ENCODE results near the gene HSH2D.

HSH2D gene

GRCh38 chr19:16159655-16160054 is 16.2 kb downstream of the HSH2D start:
- TF ChIP-seq CTCF (IDR thresholded peaks at IDR 0.05; ENCODE audit: insufficient read depth, missing control alignments): no peak
- DNase-seq (ENCODE audit: insufficient read length, low spot score): no peak
- FAIRE-seq: no peak

GRCh38 chr19:16160445-16160942 is 17.0 kb downstream of the HSH2D start:
- FAIRE-seq: no peak
- no peak for TF ChIP-seq CTCF (IDR thresholded peaks at IDR 0.05; ENCODE audit: insufficient read depth, missing control alignments)
- DNase-seq (ENCODE audit: insufficient read length, low spot score): no peak

GRCh38 chr19:16160943-16161560 is 17.6 kb downstream of the HSH2D start:
- DNase-seq (ENCODE audit: insufficient read length, low spot score): no peak
- TF ChIP-seq CTCF (IDR thresholded peaks at IDR 0.05; ENCODE audit: insufficient read depth, missing control alignments): no peak
- no peak for FAIRE-seq

- TF ChIP-seq CTCF (IDR thresholded peaks at IDR 0.05; ENCODE audit: insufficient read depth, missing control alignments): no peak
- DNase-seq (ENCODE audit: insufficient read length, low spot score): no peak
- no peak for FAIRE-seq
These were observed 18.4 kb downstream of the HSH2D start for GRCh38 chr19:16161840-16162239.

GRCh38 chr19:16164222-16164890 is 20.9 kb downstream of the HSH2D start:
- no peak for DNase-seq (ENCODE audit: insufficient read length, low spot score)
- no peak for FAIRE-seq
- TF ChIP-seq CTCF (IDR thresholded peaks at IDR 0.05; ENCODE audit: insufficient read depth, missing control alignments): no peak

GRCh38 chr19:16166417-16166816 is 22.9 kb downstream of the HSH2D start:
- no peak for FAIRE-seq
- DNase-seq (ENCODE audit: insufficient read length, low spot score): no peak
- TF ChIP-seq CTCF (IDR thresholded peaks at IDR 0.05; ENCODE audit: insufficient read depth, missing control alignments): no peak

GRCh38 chr19:16167055-16167454 is 23.6 kb downstream of the HSH2D start:
- DNase-seq (ENCODE audit: insufficient read length, low spot score) (no peak), FAIRE-seq (no peak)
- no peak for TF ChIP-seq CTCF (IDR thresholded peaks at IDR 0.05; ENCODE audit: insufficient read depth, missing control alignments)
